Epithelial cell of proximal tubule (primary cell): Measurements from ENCODE around the gene C15orf39. TPM values are rescaled to one million over a fixed set of nuclear protein-coding genes. Genes with fewer than 3 reads are reported as not detected.
"Not testable (repeated sequence)": the region's sequence is repeated elsewhere in the genome, so short reads cannot be mapped to it uniquely, and the experiment has no call there.

Source experiments
- DNase-seq: peaks from one replicate; pipeline ENCODE4 v3.0.0-alpha.2; 2011; ENCODE audit warnings: low read depth
- H3K4me3 ChIP-seq: 2 replicates; pipeline ENCODE4 v1.5.1; 2011; ENCODE audit warnings: low read depth, mild to moderate bottlenecking, low read length
- CTCF ChIP-seq: conservative IDR thresholded peaks from 2 replicates; pipeline ENCODE4 v1.5.1; 2012; ENCODE audit warnings: low read depth, mild to moderate bottlenecking, low read length
- total RNA-seq: library from RNA; depleted of rRNA; stranded (reverse); fragments of >200 nt; gene quantifications from 2 replicates; pipeline ENCODE4 v1.2.3, GENCODE V29; 2015

The C15orf39 gene
- total RNA-seq, 1 donor from 2014 or later = 9.6 TPM

DNA sequence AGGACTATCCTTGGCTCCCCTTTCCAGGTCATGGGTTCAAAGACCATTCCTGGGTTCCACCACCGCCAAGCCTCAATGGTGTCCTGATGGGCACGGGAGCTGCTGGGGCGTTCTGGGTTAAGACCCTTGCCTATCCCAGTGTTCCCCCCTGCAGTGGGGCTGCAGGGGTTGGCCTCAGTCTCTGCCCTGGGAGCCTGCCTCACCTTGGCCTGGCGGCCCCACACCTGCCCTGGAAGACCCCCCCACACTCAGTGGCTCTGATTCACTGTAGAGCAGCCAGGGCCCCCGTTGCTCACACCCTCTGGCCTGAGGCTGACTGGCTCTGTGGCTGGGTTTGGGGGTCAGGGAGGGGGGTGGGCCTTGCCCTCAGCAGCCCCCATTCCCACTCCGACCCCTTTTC lies 22.0 kb downstream of the C15orf39 start:
- no peak for TF ChIP-seq CTCF
- no peak overlapping the region for H3K4me3 ChIP-seq
- DNase-seq = no peak

GRCh38 chr15:75224281-75224680 lies 22.6 kb downstream of the C15orf39 start:
- no peak for DNase-seq
- H3K4me3 ChIP-seq = no peak overlapping the region
- TF ChIP-seq CTCF = no peak

DNA sequence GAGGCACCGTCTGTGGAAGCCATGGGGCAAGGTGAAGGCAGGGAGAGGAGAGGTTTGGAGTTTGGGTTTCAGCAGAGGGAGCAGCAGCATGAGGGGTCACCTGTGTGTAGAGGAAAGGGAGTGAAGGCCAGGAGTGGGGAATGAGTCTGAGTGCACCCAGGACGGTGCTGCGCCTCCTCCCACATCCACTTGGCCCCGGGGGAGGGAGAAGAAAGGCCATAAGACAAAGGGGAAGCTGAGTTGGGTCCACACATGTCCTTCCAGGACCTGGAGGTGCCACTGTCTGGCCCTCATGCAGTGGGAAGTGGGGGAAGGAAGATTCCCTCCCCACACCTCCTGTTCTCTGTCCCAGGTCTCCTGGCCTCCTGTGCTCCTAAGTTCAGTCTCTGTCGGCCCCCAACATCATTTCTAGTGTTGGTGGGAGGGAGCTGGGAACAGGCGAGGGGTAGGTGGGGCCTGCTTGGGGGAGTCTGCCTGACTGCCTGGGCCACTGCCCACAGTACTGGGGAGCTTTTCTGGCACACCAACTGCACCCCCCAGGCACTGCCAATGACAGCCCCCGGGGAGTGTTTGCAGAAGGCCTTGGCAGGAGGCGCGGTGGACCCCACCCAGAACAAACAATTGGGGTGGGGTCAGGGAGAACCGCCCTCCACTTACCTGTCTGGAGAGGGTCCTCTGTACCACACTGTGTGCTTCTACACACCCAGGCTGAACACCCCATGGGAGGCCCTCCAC lies 23.6 kb downstream of the C15orf39 start:
- not testable (repeated sequence) for DNase-seq, H3K4me3 ChIP-seq

DNA sequence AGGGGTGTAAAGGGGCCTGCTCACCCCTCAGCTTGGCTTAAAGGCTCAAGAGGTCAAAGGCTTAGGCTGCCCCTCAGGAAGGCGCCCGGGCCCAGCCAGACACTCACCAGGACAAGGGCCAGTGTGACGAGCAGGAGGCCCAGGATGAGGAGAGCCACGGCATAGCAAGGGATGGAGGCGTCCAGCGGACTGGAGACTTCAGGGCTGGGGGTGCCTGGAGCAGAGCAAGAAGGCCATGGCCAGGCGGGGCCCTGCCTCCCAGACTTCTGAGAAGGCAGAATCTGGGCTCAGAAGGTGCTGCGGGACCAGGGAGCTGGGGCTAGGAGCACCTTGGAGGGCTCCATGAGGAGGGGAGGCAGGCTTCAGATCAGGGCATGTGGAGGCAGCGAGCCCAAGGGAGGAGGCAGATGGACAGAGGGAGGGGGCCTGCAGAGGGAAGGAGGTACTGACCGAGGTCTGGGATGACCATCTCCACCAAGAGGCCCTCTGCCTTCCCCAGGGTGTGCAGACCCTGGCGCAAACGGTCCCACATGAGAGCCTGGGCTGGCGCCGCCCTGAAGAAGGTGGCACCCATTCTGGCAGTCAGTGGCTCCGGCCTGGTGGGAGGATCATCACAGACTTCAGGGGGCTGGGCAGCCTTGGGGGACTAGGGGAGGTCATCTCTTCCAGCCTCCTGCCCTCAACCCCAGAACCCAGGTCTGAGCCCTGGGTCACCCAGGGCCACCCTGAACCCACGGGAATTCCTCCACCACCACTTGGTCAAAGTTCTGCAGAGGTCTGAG lies 24.5 kb downstream of the C15orf39 start:
- TF ChIP-seq CTCF = no peak
- H3K4me3 ChIP-seq = no peak overlapping the region
- DNase-seq = no peak

DNA sequence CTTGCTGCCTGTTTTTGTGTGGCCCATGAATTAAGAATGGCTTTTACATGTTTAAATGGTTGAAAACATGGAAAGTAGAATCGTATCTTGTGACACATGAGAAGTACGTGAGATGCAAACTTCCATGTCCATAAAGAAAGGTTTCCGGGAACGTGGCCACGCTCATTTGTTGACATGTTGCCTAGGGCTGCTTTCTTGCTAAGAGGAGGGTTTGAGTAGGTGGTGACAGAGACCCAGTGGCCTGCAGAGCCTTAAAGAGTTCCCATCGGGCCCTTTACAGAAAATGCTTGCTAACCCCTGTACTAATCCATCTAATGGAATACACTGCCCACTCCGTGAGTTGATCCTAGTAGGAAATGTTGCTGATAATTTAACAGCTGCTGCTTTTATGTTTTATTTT lies 25.4 kb downstream of the C15orf39 start:
- not testable (repeated sequence) for DNase-seq, H3K4me3 ChIP-seq

DNA sequence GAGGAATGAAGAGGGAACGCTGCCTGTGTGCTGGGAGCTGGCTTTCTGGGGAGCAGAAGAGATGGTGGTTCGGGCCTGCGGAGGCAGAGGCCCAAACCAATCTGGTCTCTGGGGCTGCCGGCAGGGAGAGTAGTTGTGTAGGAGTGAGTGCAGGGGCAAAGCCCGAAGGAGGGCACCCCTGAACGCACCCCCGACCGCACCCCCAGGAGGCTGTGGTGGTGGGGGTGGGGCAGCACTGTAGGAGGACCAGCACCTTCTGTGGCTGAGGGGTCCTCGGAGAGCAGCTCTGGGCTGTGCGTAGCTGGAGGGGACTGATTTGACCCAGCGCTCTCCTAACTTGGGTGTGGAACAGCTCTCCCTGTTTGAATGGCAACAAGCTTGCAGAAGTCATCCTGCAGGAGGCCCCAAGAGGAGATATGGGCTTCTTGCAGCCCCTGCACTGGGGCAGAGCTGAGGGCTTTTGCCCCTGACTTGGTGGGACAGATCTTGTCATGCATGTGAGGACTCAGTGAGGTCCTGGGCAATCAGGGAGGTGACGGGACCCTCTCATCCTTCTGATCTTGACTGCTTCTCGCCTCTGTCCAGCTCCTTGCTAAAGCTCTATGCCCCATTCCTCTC lies 26.1 kb downstream of the C15orf39 start:
- no peak overlapping the region for H3K4me3 ChIP-seq
- DNase-seq = no peak
- TF ChIP-seq CTCF = no peak

DNA sequence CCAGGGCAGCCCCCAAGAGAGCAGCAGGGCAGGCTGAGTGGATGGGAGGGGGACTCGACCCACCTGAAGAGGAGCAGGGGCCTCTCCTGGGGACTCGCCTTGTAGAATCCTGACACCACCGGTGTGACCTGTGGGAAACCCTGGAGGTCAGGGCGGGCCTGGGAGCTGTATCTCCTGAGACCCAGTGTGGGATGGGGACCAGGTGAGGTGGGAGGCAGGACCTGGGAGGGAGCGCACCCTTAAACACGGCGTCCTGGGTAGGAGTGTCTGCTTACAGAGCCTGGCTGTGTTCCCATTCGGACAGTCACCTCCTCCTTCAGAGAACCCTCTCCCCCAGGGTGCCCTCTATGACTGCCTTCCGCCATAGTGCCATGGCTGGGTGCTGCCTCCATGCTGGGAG lies 27.1 kb downstream of the C15orf39 start:
- no peak for TF ChIP-seq CTCF

More for the DNA sequence above, 27.1 kb downstream of the C15orf39 start:
- H3K4me3 ChIP-seq = no peak overlapping the region
- DNase-seq = no peak
